Ectodermal cell (in vitro differentiated cells): ENCODE results near the gene STXBP5.

Experiments used
- H3K27ac ChIP-seq: 2 replicates; pipeline ENCODE4 v1.7.0; 2013; ENCODE audit warnings: mild to moderate bottlenecking, low read depth, low read length; ENCODE audit not compliant: insufficient read depth, poor library complexity, severe bottlenecking
- H3K27me3 ChIP-seq: 2 replicates; pipeline ENCODE4 v1.7.0; 2013; ENCODE audit warnings: mild to moderate bottlenecking, low read length; ENCODE audit not compliant: insufficient read depth, control insufficient read depth, poor library complexity, severe bottlenecking
- H3K36me3 ChIP-seq: one replicate; pipeline ENCODE4 v1.7.0; 2013; ENCODE audit warnings: low read length; ENCODE audit not compliant: control insufficient read depth, insufficient read depth
- H3K4me1 ChIP-seq: one replicate; pipeline ENCODE4 v1.7.0; 2013; ENCODE audit warnings: low read length; ENCODE audit not compliant: control insufficient read depth, insufficient read depth
- H3K4me3 ChIP-seq: 2 replicates; pipeline ENCODE4 v1.7.0; 2013; ENCODE audit warnings: low read depth, low read length, control low read depth; ENCODE audit not compliant: insufficient read depth
- H3K9me3 ChIP-seq: 2 replicates; pipeline ENCODE4 v1.7.0; 2013; ENCODE audit warnings: mild to moderate bottlenecking, low read length, moderate library complexity; ENCODE audit not compliant: control insufficient read depth
- WGBS, 2 experiments: methylation state at CpG; one replicate each; pipeline ENCODE4 v1.1.7; 2013; ENCODE audit warnings: missing lambda C conversion rate in 2 of 2; 5-methylcytosine and 5-hydroxymethylcytosine counted together

Gene STXBP5

DNA sequence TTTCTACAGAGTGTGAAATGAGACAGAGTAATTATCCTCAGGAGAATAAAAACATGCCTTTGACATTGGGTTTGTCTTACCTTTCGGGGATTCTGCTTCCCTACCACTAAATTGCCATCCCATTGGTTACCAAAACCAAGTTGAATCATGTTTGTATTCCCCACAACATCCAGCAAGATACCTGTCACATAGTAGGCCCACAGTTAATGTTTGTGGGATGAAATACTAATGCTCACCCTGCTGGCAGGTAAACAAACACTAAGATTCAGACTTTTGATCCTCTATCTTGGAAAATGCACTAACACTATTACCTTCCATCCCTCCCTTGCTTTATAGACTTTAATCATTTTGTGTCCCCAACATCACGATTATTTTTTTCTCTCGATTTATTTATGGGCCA lies 8.2 kb upstream of the STXBP5 start:
- WGBS, 2 experiments, result 94 to 97% methylated on average over 3 of the region's 3 CpGs
- Histone ChIP-seq H3K4me1 (no peaks in the 10 kb centered on the region), H3K27ac (no peak overlapping the region), H3K9me3 (no peaks in the 10 kb centered on the region), H3K36me3 (no peaks in the 10 kb centered on the region), H3K27me3 (no peaks in the 10 kb centered on the region), H3K4me3 (no peak overlapping the region)

DNA sequence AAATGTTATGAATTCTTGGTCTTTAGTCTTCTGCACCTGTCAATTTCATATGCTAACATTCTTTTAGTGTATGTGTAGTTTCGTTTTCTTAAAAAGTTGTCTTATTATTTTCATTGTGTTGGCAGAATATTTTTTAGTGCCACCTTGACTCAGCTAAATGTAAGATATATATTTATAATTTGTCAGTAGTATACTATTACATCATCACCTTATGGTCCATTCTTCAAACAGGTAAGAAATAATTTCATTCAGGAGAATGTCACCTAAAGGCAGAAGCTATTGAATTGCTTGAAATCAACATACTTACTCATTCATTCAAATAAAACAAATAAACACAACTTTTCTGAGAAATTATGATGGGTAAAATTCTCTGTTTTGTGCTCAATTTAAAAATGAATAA lies 3.5 kb upstream of the STXBP5 start:
- no peaks in the 10 kb centered on the region for H3K9me3 ChIP-seq
- no peak overlapping the region for H3K4me3 ChIP-seq
- no peak overlapping the region for H3K27ac ChIP-seq
- peaks cover 4% of the 10 kb centered on the region for H3K4me1 ChIP-seq
- no peaks in the 10 kb centered on the region for H3K36me3 ChIP-seq
- no peaks in the 10 kb centered on the region for H3K27me3 ChIP-seq
- no CpG with 5 or more reads among the region's 1 CpG for WGBS, 2 experiments

DNA sequence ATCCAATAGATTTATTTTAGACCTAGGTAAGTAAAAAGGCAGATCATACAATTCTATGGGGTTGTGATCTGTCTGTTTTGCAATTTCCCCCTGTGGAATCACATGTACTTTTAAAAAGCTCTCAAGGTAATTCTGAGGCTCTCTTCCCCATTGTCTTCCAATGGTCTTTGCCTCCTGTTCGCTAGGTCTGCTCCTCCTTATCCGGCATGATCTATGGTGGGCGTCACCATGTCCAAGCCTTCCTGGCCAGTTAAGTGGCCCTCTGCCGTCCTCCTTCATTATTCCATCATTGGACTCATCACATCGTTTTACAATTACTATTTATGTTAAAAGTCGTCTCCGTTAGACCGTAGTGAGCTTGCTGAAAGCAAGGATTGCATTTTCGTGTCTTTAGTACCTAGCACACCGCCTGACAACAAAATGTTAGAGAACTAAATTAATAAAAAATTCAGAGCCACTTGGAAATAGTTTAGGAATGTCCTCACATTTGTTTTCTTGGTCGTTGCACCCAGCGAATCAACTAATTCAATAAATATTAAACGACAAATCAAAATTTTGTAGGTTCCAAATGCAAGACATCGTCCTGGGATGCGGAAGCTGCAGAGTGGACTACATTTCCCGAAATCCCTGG lies 2.2 kb upstream of the STXBP5 start:
- no peaks in the 10 kb centered on the region for H3K27me3 ChIP-seq
- no peaks in the 10 kb centered on the region for H3K9me3 ChIP-seq
- H3K27ac ChIP-seq, result no peak overlapping the region
- WGBS, 2 experiments, result 33 to 36% methylated on average over 15 to 16 of the region's 16 CpGs
- H3K36me3 ChIP-seq, result no peaks in the 10 kb centered on the region
- peak overlapping the region; percentile 59 for H3K4me3 ChIP-seq
- H3K4me1 ChIP-seq, result peaks cover 8% of the 10 kb centered on the region

DNA sequence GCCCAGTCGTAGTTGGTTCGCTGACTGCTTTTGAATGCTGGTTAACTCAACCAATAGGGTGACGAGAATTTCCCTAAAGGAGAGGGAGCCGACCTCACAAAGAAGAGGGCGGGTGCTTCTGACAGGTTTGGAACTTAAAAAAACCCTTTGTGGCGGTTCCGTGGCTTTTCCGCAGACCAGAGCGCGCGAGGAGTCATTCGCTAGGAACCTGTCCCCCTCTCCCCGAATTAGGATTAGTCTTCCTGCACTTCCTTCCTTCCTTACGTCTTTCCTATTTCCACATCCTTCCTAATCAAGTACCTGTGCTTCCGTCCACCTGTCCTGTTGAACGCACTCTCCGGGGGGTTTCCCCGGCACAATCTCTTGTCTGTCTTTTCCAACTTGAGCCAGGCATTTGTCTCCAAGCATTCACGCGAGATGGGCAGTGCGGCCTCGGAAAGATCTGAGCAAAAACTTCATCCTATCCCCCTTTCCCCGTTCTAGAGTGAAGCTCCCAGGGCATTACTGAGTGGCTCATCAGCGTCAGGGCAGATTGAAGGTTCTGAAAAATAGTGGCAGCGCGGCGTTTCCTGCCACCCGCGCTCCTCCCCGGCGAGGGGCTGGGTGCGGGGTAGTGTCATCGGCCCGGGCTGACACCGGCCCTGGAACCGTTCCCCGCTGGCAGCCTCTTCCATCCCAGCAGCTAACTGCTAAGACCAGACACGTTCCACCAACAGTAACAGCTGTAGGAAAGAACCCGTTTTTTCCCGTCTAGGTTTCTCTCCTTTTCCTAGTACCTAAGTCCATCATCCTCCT lies 1.5 kb upstream of the STXBP5 start:
- Histone ChIP-seq H3K36me3 (no peaks in the 10 kb centered on the region), H3K27me3 (no peaks in the 10 kb centered on the region), H3K27ac (peak overlapping the region; percentile 3), H3K4me1 (peaks cover 8% of the 10 kb centered on the region), H3K4me3 (peak overlapping the region; percentile 59), H3K9me3 (no peaks in the 10 kb centered on the region)
- 0% methylated on average over 40 of the region's 40 CpGs for WGBS, 2 experiments

DNA sequence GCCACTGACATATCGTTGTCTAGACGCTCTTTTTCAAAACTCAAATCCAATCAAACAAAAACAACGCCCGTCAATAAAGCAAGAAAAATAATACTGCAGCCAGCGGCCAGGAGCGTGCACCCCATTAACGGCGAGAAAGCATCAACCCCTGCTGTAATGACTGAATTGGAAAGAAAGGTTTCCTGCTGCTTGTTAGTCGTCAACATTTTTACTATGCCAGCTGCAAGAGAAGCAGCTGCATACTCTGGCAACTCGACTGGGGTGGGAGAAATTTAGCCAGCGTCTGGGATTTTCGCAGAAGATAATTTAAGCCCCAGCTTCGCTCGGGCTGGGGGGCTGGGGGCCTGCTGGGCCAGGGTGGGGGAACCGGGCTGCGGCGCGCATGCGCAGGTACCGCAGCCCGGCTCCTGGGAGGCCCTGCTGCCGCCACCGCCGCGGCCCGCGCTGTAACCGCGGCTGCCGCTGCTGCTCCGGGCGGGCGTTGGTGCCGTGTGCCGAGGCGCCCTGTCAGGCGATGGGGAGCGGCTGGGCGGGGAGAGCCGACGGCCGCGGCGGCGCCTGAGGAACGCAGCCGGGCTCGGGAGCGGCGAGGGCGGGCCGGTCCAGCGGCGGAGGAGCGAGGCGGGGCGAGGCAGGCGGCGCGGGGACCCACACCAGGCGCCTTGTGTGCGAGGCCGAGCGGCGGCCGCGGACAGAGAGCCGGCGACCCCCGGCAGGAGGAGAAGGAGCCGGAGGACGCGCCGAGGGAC lies 732 bp upstream of the STXBP5 start:
- H3K36me3 ChIP-seq, result no peaks in the 10 kb centered on the region
- WGBS, 2 experiments, result 0% methylated on average over 74 of the region's 74 CpGs
- peak overlapping the region; percentile 59 for H3K4me3 ChIP-seq
- H3K4me1 ChIP-seq, result peaks cover 8% of the 10 kb centered on the region
- no peaks in the 10 kb centered on the region for H3K27me3 ChIP-seq
- no peaks in the 10 kb centered on the region for H3K9me3 ChIP-seq
- peak overlapping the region; percentile 3 for H3K27ac ChIP-seq

DNA sequence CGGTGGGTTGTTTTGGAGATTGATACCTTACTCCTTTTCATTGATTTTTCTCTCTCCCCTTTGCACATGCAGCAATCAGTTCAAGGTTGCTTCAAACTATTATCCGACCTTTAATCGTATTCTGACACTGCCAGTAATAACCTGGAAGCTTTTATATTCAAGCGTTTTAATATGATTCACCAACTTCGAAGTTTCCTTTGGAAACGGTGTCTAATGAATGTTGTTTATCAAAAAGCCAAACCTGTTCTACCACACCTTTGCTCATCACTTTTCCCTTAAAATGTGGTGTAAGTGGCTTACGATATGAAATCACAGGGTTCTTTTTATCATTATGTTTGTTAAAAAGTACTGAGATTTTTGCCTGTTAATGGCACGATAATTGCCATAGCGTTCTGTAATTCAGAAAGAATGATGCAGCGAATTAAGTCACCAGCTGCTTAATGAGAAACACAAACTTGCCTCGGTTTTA lies 660 bp downstream of the STXBP5 start:
- no peaks in the 10 kb centered on the region for H3K36me3 ChIP-seq
- no peaks in the 10 kb centered on the region for H3K27me3 ChIP-seq
- 29 to 34% methylated on average over 7 to 11 of the region's 11 CpGs for WGBS, 2 experiments
- peaks cover 8% of the 10 kb centered on the region for H3K4me1 ChIP-seq
- H3K4me3 ChIP-seq, result peak overlapping the region; percentile 59
- no peaks in the 10 kb centered on the region for H3K9me3 ChIP-seq
- H3K27ac ChIP-seq, result no peak overlapping the region

DNA sequence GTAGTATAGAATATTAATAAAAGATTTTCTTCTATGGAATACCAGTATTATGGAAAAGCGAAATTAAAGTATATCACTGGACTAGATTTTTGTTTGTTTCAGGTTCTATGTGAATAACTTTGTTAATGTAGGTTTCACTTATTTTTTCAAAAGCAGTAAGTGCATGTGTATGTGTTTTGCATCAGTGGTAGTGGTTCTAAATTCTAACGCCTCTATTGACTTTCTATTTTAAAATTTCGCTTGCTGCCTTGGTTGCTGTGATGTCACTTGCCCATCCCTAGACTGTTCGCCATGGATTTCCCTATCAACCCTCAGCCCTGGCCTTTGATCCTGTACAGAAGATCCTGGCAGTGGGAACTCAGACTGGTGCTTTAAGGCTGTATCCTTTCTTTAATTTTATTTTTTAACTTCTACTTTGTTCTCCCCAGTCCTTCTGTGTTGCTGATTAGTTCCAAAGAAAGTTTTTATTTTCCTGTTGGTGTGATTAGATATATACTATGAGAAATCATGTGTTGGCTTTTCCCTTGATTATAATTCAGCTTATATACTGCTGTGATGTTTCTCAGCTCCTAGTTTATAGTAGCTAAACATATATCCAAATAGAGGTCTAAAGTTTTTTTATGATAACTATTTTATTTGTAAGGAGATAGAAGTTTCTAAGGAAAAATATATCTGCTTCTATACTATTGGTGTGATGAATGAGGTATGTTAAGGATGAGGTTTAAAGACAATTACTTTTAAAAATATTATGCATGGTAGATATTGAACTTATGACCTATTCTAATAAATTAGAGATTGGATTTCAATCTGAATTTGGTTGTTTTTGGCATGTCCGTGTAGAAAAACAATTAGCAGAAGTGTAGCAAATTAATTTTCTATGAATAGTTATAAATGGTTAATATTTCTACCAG lies 1.7 kb downstream of the STXBP5 start:
- Histone ChIP-seq H3K4me3 (peak overlapping the region; percentile 8), H3K27me3 (no peaks in the 10 kb centered on the region), H3K27ac (no peak overlapping the region), H3K36me3 (no peaks in the 10 kb centered on the region), H3K9me3 (no peaks in the 10 kb centered on the region), H3K4me1 (peaks cover 8% of the 10 kb centered on the region)
- 83 to 85% methylated on average over 4 to 5 of the region's 5 CpGs for WGBS, 2 experiments

DNA sequence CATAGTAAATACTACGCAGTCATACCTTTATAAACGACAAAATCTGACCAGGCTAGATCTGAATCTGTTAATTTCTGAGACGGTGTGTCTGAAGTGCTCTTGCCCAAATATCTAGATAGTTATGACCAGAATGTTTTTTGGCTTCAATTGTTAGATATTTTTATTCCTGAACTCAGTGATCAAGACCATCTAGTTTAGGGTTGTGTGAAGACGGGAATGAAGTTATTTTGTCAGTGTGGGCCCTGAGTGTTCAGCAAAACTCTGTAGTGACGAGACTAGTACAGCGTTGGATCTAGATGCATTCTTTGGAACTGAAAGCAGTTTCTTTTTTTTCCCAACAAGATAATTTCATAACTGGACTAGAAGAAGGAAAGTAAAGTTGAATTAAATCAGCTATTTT lies 3.1 kb downstream of the STXBP5 start:
- peaks cover 8% of the 10 kb centered on the region for H3K4me1 ChIP-seq
- no peak overlapping the region for H3K4me3 ChIP-seq
- no peak overlapping the region for H3K27ac ChIP-seq
- H3K36me3 ChIP-seq, result no peaks in the 10 kb centered on the region
- no peaks in the 10 kb centered on the region for H3K27me3 ChIP-seq
- no peaks in the 10 kb centered on the region for H3K9me3 ChIP-seq
- WGBS, 2 experiments, result 94 to 96% methylated on average over 6 of the region's 6 CpGs

DNA sequence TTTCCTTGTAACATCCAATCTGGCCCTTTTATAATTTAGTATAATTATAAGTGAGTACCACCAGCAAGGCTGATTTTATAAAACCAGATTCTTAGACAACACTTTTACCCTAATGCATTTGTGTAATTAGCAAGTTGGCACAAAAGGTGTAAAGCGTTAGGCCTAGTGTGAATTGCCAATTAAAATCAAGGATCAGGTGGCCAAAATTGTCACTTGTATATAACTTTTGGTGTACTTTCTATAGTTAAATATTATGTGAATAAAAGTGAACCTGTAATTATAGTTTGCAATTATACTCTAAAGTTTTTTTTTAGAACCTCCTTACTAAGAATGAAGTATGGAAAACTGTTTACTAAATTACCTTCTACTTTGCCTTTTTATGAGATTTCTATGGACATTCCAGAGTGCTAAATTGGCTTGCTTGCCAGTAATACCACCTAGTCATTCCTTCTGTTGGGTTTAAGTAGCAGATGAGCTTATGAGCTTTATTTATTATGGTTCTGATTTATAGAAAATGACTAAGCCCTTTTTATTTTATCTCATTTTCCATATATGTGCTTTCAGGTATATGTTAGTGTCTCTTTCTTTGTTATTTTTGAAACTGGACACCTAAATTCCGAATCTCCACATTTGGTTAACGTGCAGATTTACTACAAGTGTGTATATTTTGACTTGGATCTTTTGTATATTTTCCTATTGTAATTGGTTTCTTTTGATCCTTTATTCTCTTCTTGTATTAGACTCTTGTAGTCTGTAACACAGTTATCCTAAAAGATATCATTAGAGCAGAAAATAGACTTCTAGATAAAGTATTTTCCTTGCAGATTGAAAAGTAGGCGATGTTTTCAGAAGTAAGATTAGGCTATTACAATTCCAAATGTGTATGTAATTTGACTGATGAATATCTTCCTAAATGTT lies 3.9 kb downstream of the STXBP5 start:
- Histone ChIP-seq H3K27me3 (no peaks in the 10 kb centered on the region), H3K36me3 (no peaks in the 10 kb centered on the region), H3K27ac (no peak overlapping the region), H3K4me1 (peaks cover 8% of the 10 kb centered on the region), H3K4me3 (no peak overlapping the region), H3K9me3 (no peaks in the 10 kb centered on the region)
- 92 to 100% methylated on average over 1 to 4 of the region's 4 CpGs for WGBS, 2 experiments
